Astrocyte (in vitro differentiated cells and primary cell): Measurements from ENCODE around the gene CDHR2.

Experiments used
- EZH2 ChIP-seq: IDR thresholded peaks from 2 replicates; pipeline ENCODE4 v1.6.1; 2012; ENCODE audit warnings: mild to moderate bottlenecking, low read length, inconsistent platforms; ENCODE audit not compliant: insufficient read depth
- TF ChIP-seq, protein P1 (sequence below): IDR thresholded peaks from 2 replicates; pipeline ENCODE4 v1.5.1; 2011; ENCODE audit warnings: low read depth, mild to moderate bottlenecking, inconsistent platforms, low read length, moderate library complexity; ENCODE audit not compliant: insufficient read depth

GRCh38 chr5:176630681-176631222, 81.6 kb downstream of the CDHR2 start:
- TF ChIP-seq EZH2 = no peak
- TF ChIP-seq, protein P1, sequence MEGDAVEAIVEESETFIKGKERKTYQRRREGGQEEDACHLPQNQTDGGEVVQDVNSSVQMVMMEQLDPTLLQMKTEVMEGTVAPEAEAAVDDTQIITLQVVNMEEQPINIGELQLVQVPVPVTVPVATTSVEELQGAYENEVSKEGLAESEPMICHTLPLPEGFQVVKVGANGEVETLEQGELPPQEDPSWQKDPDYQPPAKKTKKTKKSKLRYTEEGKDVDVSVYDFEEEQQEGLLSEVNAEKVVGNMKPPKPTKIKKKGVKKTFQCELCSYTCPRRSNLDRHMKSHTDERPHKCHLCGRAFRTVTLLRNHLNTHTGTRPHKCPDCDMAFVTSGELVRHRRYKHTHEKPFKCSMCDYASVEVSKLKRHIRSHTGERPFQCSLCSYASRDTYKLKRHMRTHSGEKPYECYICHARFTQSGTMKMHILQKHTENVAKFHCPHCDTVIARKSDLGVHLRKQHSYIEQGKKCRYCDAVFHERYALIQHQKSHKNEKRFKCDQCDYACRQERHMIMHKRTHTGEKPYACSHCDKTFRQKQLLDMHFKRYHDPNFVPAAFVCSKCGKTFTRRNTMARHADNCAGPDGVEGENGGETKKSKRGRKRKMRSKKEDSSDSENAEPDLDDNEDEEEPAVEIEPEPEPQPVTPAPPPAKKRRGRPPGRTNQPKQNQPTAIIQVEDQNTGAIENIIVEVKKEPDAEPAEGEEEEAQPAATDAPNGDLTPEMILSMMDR = no peak
